Karpas-422 (cell line): ENCODE data around the gene FBXO10. TPM values are rescaled to one million over a fixed set of nuclear protein-coding genes. Genes with fewer than 3 reads are reported as not detected.

Experiments used
- DNase-seq: peaks from one replicate; pipeline ENCODE4 v3.0.0-alpha.2; 2015
- H2AFZ ChIP-seq: fragments of 200-600 bp; sonication (generic); 2 replicates; pipeline ENCODE4 v1.6.1; 2014; ENCODE audit warnings: antibody characterized with exemption, low read length, mixed read lengths
- H3K27ac ChIP-seq: fragments of 200-600 bp; sonication (generic); 2 replicates; pipeline ENCODE4 v1.5.1; 2014; ENCODE audit warnings: mild to moderate bottlenecking, low read length, moderate library complexity
- H3K27me3 ChIP-seq: fragments of 200-600 bp; sonication (generic); 2 replicates; pipeline ENCODE4 v1.6.1; 2014; ENCODE audit warnings: low read length, mixed read lengths
- H3K36me3 ChIP-seq: fragments of 200-600 bp; sonication (generic); 2 replicates; pipeline ENCODE4 v1.6.1; 2014; ENCODE audit warnings: low read length, mixed read lengths; ENCODE audit not compliant: insufficient read depth
- H3K4me1 ChIP-seq: fragments of 200-600 bp; sonication (generic); 2 replicates; pipeline ENCODE4 v1.6.1; 2014; ENCODE audit warnings: mild to moderate bottlenecking, low read length, mixed read lengths
- H3K4me2 ChIP-seq: fragments of 200-600 bp; sonication (generic); 2 replicates; pipeline ENCODE4 v1.6.1; 2014; ENCODE audit warnings: low read length, low read depth, mild to moderate bottlenecking; ENCODE audit not compliant: poor library complexity, severe bottlenecking
- H3K4me3 ChIP-seq: fragments of 200-600 bp; sonication (generic); 2 replicates; pipeline ENCODE4 v1.5.1; 2014; ENCODE audit warnings: mild to moderate bottlenecking, antibody characterized with exemption, low read length, mixed read lengths
- H3K79me2 ChIP-seq: fragments of 200-600 bp; sonication (generic); 2 replicates; pipeline ENCODE4 v1.6.1; 2014; ENCODE audit warnings: mild to moderate bottlenecking, low read length, mixed read lengths
- H3K9ac ChIP-seq: fragments of 200-600 bp; sonication (generic); 2 replicates; pipeline ENCODE4 v1.6.0; 2014; ENCODE audit warnings: low read length
- H3K9me2 ChIP-seq: fragments of 200-600 bp; sonication (generic), shearing (Covaris generic); replicated peaks from 2 replicates; pipeline ENCODE4 v1.6.0; 2014; ENCODE audit warnings: mild to moderate bottlenecking, low read length, moderate library complexity; ENCODE audit not compliant: insufficient read depth
- H3K9me3 ChIP-seq: fragments of 300-700, 200-600 bp; sonication (generic); 2 replicates; pipeline ENCODE4 v1.6.1; 2014; ENCODE audit warnings: low read length, mixed read lengths
- H4K20me1 ChIP-seq: fragments of 200-600 bp; sonication (generic); 2 replicates; pipeline ENCODE4 v1.6.1; 2014; ENCODE audit warnings: mild to moderate bottlenecking, antibody characterized with exemption, low read length, low read depth; ENCODE audit not compliant: insufficient read depth
- total RNA-seq: library from RNA; depleted of rRNA; stranded (reverse); fragments of >200 nt; shearing (Covaris generic); gene quantifications from 2 replicates; pipeline ENCODE4 v1.2.3, GENCODE V29; 2014; ENCODE audit warnings: low replicate concordance

Gene FBXO10
- total RNA-seq, 1 experiment from 2014 or later, result 25.8 TPM

GRCh38 chr9:37563806-37564513 lies 12.2 kb downstream of the FBXO10 start:
- Histone ChIP-seq H3K4me2 (no peak overlapping the region), H4K20me1 (no peaks in the 10 kb centered on the region), H3K27me3 (no peaks in the 10 kb centered on the region), H3K9me2 (no peaks in the 10 kb centered on the region), H3K9me3 (peaks cover 16% of the 10 kb centered on the region), H3K79me2 (peaks cover 44% of the 10 kb centered on the region), H3K9ac (no peak overlapping the region), H3K36me3 (peaks cover 21% of the 10 kb centered on the region), H2AFZ (no peak overlapping the region), H3K4me3 (no peak overlapping the region; the same call in 1 of the 2 replicates), H3K27ac (peak overlapping the region; percentile 80), H3K4me1 (peaks cover 68% of the 10 kb centered on the region)
- DNase-seq, result no peak

- DNase-seq, result no peak
- Histone ChIP-seq H3K4me2 (peak overlapping the region; percentile 73), H3K79me2 (peaks cover 44% of the 10 kb centered on the region), H3K9me3 (peaks cover 16% of the 10 kb centered on the region), H3K9me2 (no peaks in the 10 kb centered on the region), H3K4me1 (peaks cover 67% of the 10 kb centered on the region), H3K9ac (0 out of 2 replicates have a peak overlapping the region, but pooled peaks have one; percentile 0), H4K20me1 (no peaks in the 10 kb centered on the region), H3K27ac (peak overlapping the region; percentile 80), H3K4me3 (peak overlapping the region; percentile 34; the same call in 1 of the 2 replicates), H2AFZ (no peak overlapping the region), H3K36me3 (peaks cover 15% of the 10 kb centered on the region), H3K27me3 (no peaks in the 10 kb centered on the region)
Observed at GRCh38 chr9:37562826-37563225, 13.4 kb downstream of the FBXO10 start.

- peaks cover 15% of the 10 kb centered on the region for H3K36me3 ChIP-seq
- peak overlapping the region; percentile 73 for H3K4me2 ChIP-seq
- H2AFZ ChIP-seq, result no peak overlapping the region
- peak overlapping the region; percentile 34; the same call in 1 of the 2 replicates for H3K4me3 ChIP-seq
- H3K9me2 ChIP-seq, result no peaks in the 10 kb centered on the region
- H3K79me2 ChIP-seq, result peaks cover 45% of the 10 kb centered on the region
- peak overlapping the region; percentile 43 for H3K9ac ChIP-seq
- DNase-seq, result peak; percentile 71
- H4K20me1 ChIP-seq, result no peaks in the 10 kb centered on the region
- peaks cover 56% of the 10 kb centered on the region for H3K4me1 ChIP-seq
- H3K27ac ChIP-seq, result peak overlapping the region; percentile 80
- H3K9me3 ChIP-seq, result peaks cover 16% of the 10 kb centered on the region
- H3K27me3 ChIP-seq, result no peaks in the 10 kb centered on the region
Observed at GRCh38 chr9:37561682-37562081, 14.5 kb downstream of the FBXO10 start.

GRCh38 chr9:37559855-37560592 lies 16.2 kb downstream of the FBXO10 start:
- H3K9ac ChIP-seq, result no peak overlapping the region
- peaks cover 40% of the 10 kb centered on the region for H3K4me1 ChIP-seq
- H3K9me3 ChIP-seq, result peaks cover 10% of the 10 kb centered on the region
- no peak overlapping the region for H3K4me3 ChIP-seq
- H4K20me1 ChIP-seq, result no peaks in the 10 kb centered on the region
- H3K79me2 ChIP-seq, result peaks cover 35% of the 10 kb centered on the region
- H3K27me3 ChIP-seq, result no peaks in the 10 kb centered on the region
- no peaks in the 10 kb centered on the region for H3K9me2 ChIP-seq
- H3K4me2 ChIP-seq, result no peak overlapping the region
- peaks cover 9% of the 10 kb centered on the region for H3K36me3 ChIP-seq
- DNase-seq, result no peak
- H2AFZ ChIP-seq, result no peak overlapping the region
- H3K27ac ChIP-seq, result no peak overlapping the region

- H3K9me3 ChIP-seq, result peaks cover 2% of the 10 kb centered on the region; the same call in 1 of the 2 replicates
- H3K9ac ChIP-seq, result no peak overlapping the region
- no peak for DNase-seq
- no peaks in the 10 kb centered on the region for H3K9me2 ChIP-seq
- H4K20me1 ChIP-seq, result no peaks in the 10 kb centered on the region
- no peaks in the 10 kb centered on the region; the same call in 1 of the 2 replicates for H3K36me3 ChIP-seq
- H2AFZ ChIP-seq, result no peak overlapping the region
- H3K27ac ChIP-seq, result no peak overlapping the region
- H3K27me3 ChIP-seq, result no peaks in the 10 kb centered on the region
- H3K4me1 ChIP-seq, result peaks cover 40% of the 10 kb centered on the region
- no peak overlapping the region for H3K4me2 ChIP-seq
- no peak overlapping the region for H3K4me3 ChIP-seq
- H3K79me2 ChIP-seq, result peaks cover 30% of the 10 kb centered on the region
Observed at GRCh38 chr9:37559125-37559524, 17.1 kb downstream of the FBXO10 start.

GRCh38 chr9:37555786-37556185 lies 20.4 kb downstream of the FBXO10 start:
- Histone ChIP-seq H3K9ac (no peak overlapping the region), H4K20me1 (no peaks in the 10 kb centered on the region), H3K4me2 (no peak overlapping the region), H2AFZ (no peak overlapping the region), H3K9me2 (no peaks in the 10 kb centered on the region), H3K79me2 (peaks cover 35% of the 10 kb centered on the region), H3K27me3 (no peaks in the 10 kb centered on the region), H3K27ac (no peak overlapping the region), H3K9me3 (no peaks in the 10 kb centered on the region), H3K36me3 (no peaks in the 10 kb centered on the region), H3K4me1 (peaks cover 21% of the 10 kb centered on the region), H3K4me3 (no peak overlapping the region)
- DNase-seq, result no peak

- no peak for DNase-seq
- Histone ChIP-seq H3K4me3 (no peak overlapping the region), H3K27ac (no peak overlapping the region), H3K4me1 (peaks cover 11% of the 10 kb centered on the region), H3K36me3 (no peaks in the 10 kb centered on the region), H4K20me1 (no peaks in the 10 kb centered on the region), H3K9me3 (no peaks in the 10 kb centered on the region), H3K9ac (no peak overlapping the region), H2AFZ (no peak overlapping the region), H3K4me2 (no peak overlapping the region), H3K27me3 (no peaks in the 10 kb centered on the region), H3K9me2 (no peaks in the 10 kb centered on the region), H3K79me2 (peaks cover 30% of the 10 kb centered on the region)
Observed at GRCh38 chr9:37554318-37554717, 21.9 kb downstream of the FBXO10 start.

GRCh38 chr9:37551888-37552287 lies 24.3 kb downstream of the FBXO10 start:
- Histone ChIP-seq H3K27me3 (no peaks in the 10 kb centered on the region), H3K9me3 (no peaks in the 10 kb centered on the region), H4K20me1 (no peaks in the 10 kb centered on the region), H3K36me3 (no peaks in the 10 kb centered on the region), H3K4me1 (peaks cover 8% of the 10 kb centered on the region), H3K4me3 (no peak overlapping the region), H3K79me2 (peaks cover 24% of the 10 kb centered on the region), H3K9ac (no peak overlapping the region), H3K9me2 (no peaks in the 10 kb centered on the region), H3K27ac (no peak overlapping the region), H3K4me2 (no peak overlapping the region), H2AFZ (no peak overlapping the region)
- no peak for DNase-seq
